Upper lobe of right lung (tissue), 1 donor: ENCODE data around the gene CCR5. TPM values are rescaled to one million over a fixed set of nuclear protein-coding genes. Genes with fewer than 3 reads are reported as not detected.

Experiments
- ATAC-seq: fragments of 200-7000 bp; cut with Tn5 transposase; one replicate; pipeline ENCODE4 v1.9.1; 2020; ENCODE audit warnings: mild to moderate bottlenecking, moderate library complexity
- DNase-seq: peaks from one replicate; pipeline ENCODE4 v3.0.0-alpha.2; 2020
- H3K27ac ChIP-seq: fragments of 200-600 bp; one replicate; pipeline ENCODE4 v1.8.0; 2022
- H3K27me3 ChIP-seq: fragments of 200-600 bp; one replicate; pipeline ENCODE4 v1.8.0; 2022; ENCODE audit warnings: mild to moderate bottlenecking
- H3K36me3 ChIP-seq: fragments of 200-600 bp; one replicate; pipeline ENCODE4 v1.8.0; 2022
- H3K4me1 ChIP-seq: fragments of 200-600 bp; one replicate; pipeline ENCODE4 v1.8.0; 2022
- H3K4me3 ChIP-seq: fragments of 200-600 bp; one replicate; pipeline ENCODE4 v1.8.0; 2022; ENCODE audit warnings: mild to moderate bottlenecking
- H3K9me3 ChIP-seq: fragments of 200-600 bp; one replicate; pipeline ENCODE4 v1.8.0; 2022
- CTCF ChIP-seq: fragments of 200-600 bp; IDR thresholded peaks from one replicate; pipeline ENCODE4 v1.8.0; 2022; ENCODE audit warnings: antibody characterized with exemption
- intact Hi-C: fragments of 100-400 bp; cut with DNase I; formaldehyde crosslinking; loops from one replicate; pipeline ENCODE4 v1.11.0; 2022
- total RNA-seq: library from RNA; stranded (reverse); fragmentation: NEBNext Ultra II Directional; extraction: Animal tissue kit (Norgen Biotek cat#: 25700); gene quantifications from one replicate; pipeline ENCODE4 v1.2.1, GENCODE V29; 2021
- donor health status: DM: no; HTN: yes; CAD: no; lungs with severe emphysema.

The CCR5 gene
- total RNA-seq, 1 donor from 2014 or later: 8.7 TPM

- Histone ChIP-seq H3K4me3 (no peak overlapping the region), H3K4me1 (no peaks in the 10 kb centered on the region), H3K27ac (no peak overlapping the region), H3K36me3 (no peaks in the 10 kb centered on the region), H3K9me3 (no peaks in the 10 kb centered on the region), H3K27me3 (no peaks in the 10 kb centered on the region)
- intact Hi-C loops: no loop called here
- TF ChIP-seq CTCF: no peak
- ATAC-seq (no peak), DNase-seq (no peak)
Measured at GRCh38 chr3:46334741-46335478, 35.8 kb upstream of the CCR5 start.

- ATAC-seq: no peak
- no peaks in the 10 kb centered on the region for H3K36me3 ChIP-seq
Measured at GRCh38 chr3:46335541-46335940, 35.2 kb upstream of the CCR5 start.

GRCh38 chr3:46337911-46338310 lies 32.8 kb upstream of the CCR5 start:
- H3K36me3 ChIP-seq: no peaks in the 10 kb centered on the region
- TF ChIP-seq CTCF: no peak
- no peaks in the 10 kb centered on the region for H3K27me3 ChIP-seq
- H3K27ac ChIP-seq: no peak overlapping the region
- no peaks in the 10 kb centered on the region for H3K9me3 ChIP-seq
- intact Hi-C loops: no loop called here
- DNase-seq (no peak), ATAC-seq (no peak)
- H3K4me1 ChIP-seq: no peaks in the 10 kb centered on the region
- H3K4me3 ChIP-seq: no peak overlapping the region

More at GRCh38 chr3:46335541-46335940, 35.2 kb upstream of the CCR5 start:
- H3K4me1 ChIP-seq: no peaks in the 10 kb centered on the region
- no peak overlapping the region for H3K27ac ChIP-seq
- H3K4me3 ChIP-seq: no peak overlapping the region
- H3K27me3 ChIP-seq: no peaks in the 10 kb centered on the region
- no peaks in the 10 kb centered on the region for H3K9me3 ChIP-seq
- TF ChIP-seq CTCF: no peak
- no peak for DNase-seq
- intact Hi-C loops: no loop called here

GRCh38 chr3:46338840-46339239 lies 31.9 kb upstream of the CCR5 start:
- DNase-seq (no peak), ATAC-seq (no peak)
- Histone ChIP-seq H3K9me3 (no peaks in the 10 kb centered on the region), H3K4me1 (no peaks in the 10 kb centered on the region), H3K27me3 (no peaks in the 10 kb centered on the region), H3K27ac (no peak overlapping the region), H3K36me3 (no peaks in the 10 kb centered on the region), H3K4me3 (no peak overlapping the region)
- intact Hi-C loops: no loop called here
- TF ChIP-seq CTCF: no peak

GRCh38 chr3:46344476-46344875 lies 26.3 kb upstream of the CCR5 start:
- H3K27me3 ChIP-seq: no peaks in the 10 kb centered on the region
- ATAC-seq (no peak), DNase-seq (no peak)
- no peaks in the 10 kb centered on the region for H3K36me3 ChIP-seq
- no peak overlapping the region for H3K27ac ChIP-seq
- no peaks in the 10 kb centered on the region for H3K9me3 ChIP-seq
- no peaks in the 10 kb centered on the region for H3K4me1 ChIP-seq
- no peak overlapping the region for H3K4me3 ChIP-seq
- intact Hi-C loops: no loop called here
- no peak for TF ChIP-seq CTCF
